K562 (cell line): Measurements from ENCODE around the gene SFXN3. TPM values are rescaled to one million over a fixed set of nuclear protein-coding genes. Genes with fewer than 3 reads are reported as not detected.

Source experiments
- ATAC-seq: fragments of 200-7000 bp; cut with Tn5 transposase; 3 replicates; pipeline ENCODE4 v1.9.1; 2020; ENCODE audit warnings: moderate library complexity
- BruUV-seq: library from RNA; stranded (reverse); fragments of 400-500 nt; replicated peaks from 2 replicates; lab custom pipeline; 2021; lab: Mats Ljungman, UMichigan
- CTCF ChIA-PET: fragments of 300-600 bp; formaldehyde crosslinking; extraction: SDS; loops from one replicate; lab custom pipeline; 2021; ENCODE audit warnings: low intra/inter-chr PET ratio; lab: Yijun Ruan, JAX
- POLR2A ChIA-PET: fragments of 300-600, 350-650 bp; sonication (Branson Sonifier 250); formaldehyde crosslinking; extraction: SDS; loops from one replicate; lab custom pipeline; 2021; ENCODE audit warnings: antibody characterized with exemption, inconsistent platforms; lab: Yijun Ruan, JAX
- DNase-seq, 4 experiments: peaks; one replicate each; pipeline versions ENCODE4 v3.0.0 to v3.0.0-alpha.2; 2011 to 2018; ENCODE audit warnings: low spot score in 3 of 4, mixed read lengths in 3 of 4; ENCODE audit errors: extremely low read depth in 1 of 4
- FAIRE-seq: peaks from 2 replicates; lab custom pipeline; 2011; peaks lifted over from hg19 to GRCh38; lab: Jason Lieb, UNC
- H2AFZ ChIP-seq: 2 replicates; pipeline ENCODE4 v1.6.0; 2011; ENCODE audit warnings: low read depth, low read length, control low read depth, inconsistent platforms
- H3K27ac ChIP-seq: fragments of 200-600 bp; 3 replicates; pipeline ENCODE4 v1.8.0; 2011; ENCODE audit warnings: low read depth, mild to moderate bottlenecking, control low read depth, inconsistent platforms, low read length, moderate library complexity, mixed read lengths; ENCODE audit errors: extremely low read depth
- H3K27me3 ChIP-seq, 2 experiments: fragments of 300-600 bp in 1 of 2; 2 replicates in 1 of 2; 3 replicates in 1 of 2; pipeline versions ENCODE4 v1.6.0 to v1.8.0; 2011; ENCODE audit warnings: inconsistent platforms in 2 of 2, low read length in 2 of 2, mild to moderate bottlenecking in 1 of 2, mixed read lengths in 1 of 2, moderate library complexity in 1 of 2; ENCODE audit not compliant: control insufficient read depth in 2 of 2, insufficient read depth in 2 of 2
- H3K36me3 ChIP-seq: fragments of 300-600 bp; 3 replicates; pipeline ENCODE4 v1.8.0; 2011; ENCODE audit warnings: mild to moderate bottlenecking, low read length, inconsistent platforms; ENCODE audit not compliant: control insufficient read depth, insufficient read depth
- H3K4me1 ChIP-seq, 2 experiments: fragments of 200-600 bp in 1 of 2; replicated peaks in 1 of 2; 2 replicates in 1 of 2; 3 replicates in 1 of 2; pipeline versions ENCODE4 v1.5.1 to v1.8.0; 2011; ENCODE audit warnings: inconsistent platforms in 2 of 2, low read length in 2 of 2, mild to moderate bottlenecking in 1 of 2, mixed read lengths in 1 of 2, moderate library complexity in 1 of 2; ENCODE audit not compliant: control insufficient read depth in 2 of 2, insufficient read depth in 2 of 2
- H3K4me2 ChIP-seq: 2 replicates; pipeline ENCODE4 v1.6.1; 2011; ENCODE audit warnings: low read length, control low read depth, inconsistent platforms, mixed read lengths; ENCODE audit not compliant: insufficient read depth
- H3K4me3 ChIP-seq: fragments of 200-600 bp; sonication (generic), shearing (Covaris generic); 2 replicates; pipeline ENCODE4 v1.5.1; 2016; ENCODE audit warnings: control low read depth, inconsistent platforms
- H3K79me2 ChIP-seq: fragments of 200-600 bp; 3 replicates; pipeline ENCODE4 v1.8.0; 2011; ENCODE audit warnings: low read length, inconsistent platforms; ENCODE audit not compliant: control insufficient read depth, insufficient read depth
- H3K9ac ChIP-seq, 2 experiments: 2 replicates each; pipeline versions ENCODE4 v1.6.0 to v1.6.1; 2011; ENCODE audit warnings: low read depth in 2 of 2, low read length in 2 of 2, control low read depth in 1 of 2, inconsistent platforms in 1 of 2, mild to moderate bottlenecking in 1 of 2, mixed read lengths in 1 of 2; ENCODE audit not compliant: insufficient read depth in 1 of 2
- H3K9me1 ChIP-seq: one replicate; pipeline ENCODE4 v1.6.0; 2011; ENCODE audit warnings: inconsistent platforms, mild to moderate bottlenecking, low read length, moderate library complexity; ENCODE audit not compliant: control insufficient read depth, insufficient read depth
- H3K9me3 ChIP-seq: replicated peaks from 2 replicates; pipeline ENCODE4 v1.5.1; 2011; ENCODE audit warnings: low read depth, low read length, inconsistent platforms; ENCODE audit not compliant: control insufficient read depth, insufficient read depth
- H4K20me1 ChIP-seq: replicated peaks from 2 replicates; pipeline ENCODE4 v1.6.1; 2011; ENCODE audit warnings: low read length, inconsistent platforms, mixed read lengths; ENCODE audit not compliant: control insufficient read depth, insufficient read depth
- ASH1L ChIP-seq: fragments of 450-650 bp; IDR thresholded peaks from 2 replicates; pipeline ENCODE4 v1.6.1; 2018; ENCODE audit warnings: borderline replicate concordance, mild to moderate bottlenecking, low read depth; ENCODE audit not compliant: partially characterized antibody
- CUX1 ChIP-seq: fragments of 200-800 bp; sonication (Bioruptor generic); IDR thresholded peaks from 2 replicates; pipeline ENCODE4 v1.6.1; 2016; ENCODE audit warnings: missing genetic modification characterization, missing compliant biosample characterization
- RBM14 ChIP-seq: fragments of 200-400 bp; formaldehyde crosslinking; IDR thresholded peaks from 2 replicates; pipeline ENCODE4 v1.6.1; 2018; ENCODE audit warnings: low read depth, mild to moderate bottlenecking, low read length, moderate library complexity, borderline replicate concordance; ENCODE audit not compliant: insufficient read depth
- RERE ChIP-seq: sonication (generic); formaldehyde crosslinking; IDR thresholded peaks from 2 replicates; pipeline ENCODE4 v1.8.0; 2023; ENCODE audit warnings: missing genetic modification reagents, mild to moderate bottlenecking, borderline replicate concordance
- ZNF274 ChIP-seq: IDR thresholded peaks from 2 replicates; pipeline ENCODE4 v1.6.1; 2011; ENCODE audit warnings: low read depth, mild to moderate bottlenecking, low read length, moderate library complexity, borderline replicate concordance
- ZNF764 ChIP-seq: fragments of 250-450 bp; sonication (Bioruptor Pico); IDR thresholded peaks from 2 replicates; pipeline ENCODE4 v1.4.0; 2020; ENCODE audit warnings: low read depth, mild to moderate bottlenecking, moderate library complexity
- WGBS: fragments of 100-300 bp; shearing (Covaris generic); methylation state at CpG from one replicate; pipeline ENCODE4 v1.1.6; 2016; ENCODE audit warnings: low coverage, mixed read lengths; ENCODE audit not compliant: insufficient coverage; ENCODE audit errors: missing lambda C conversion rate; 5-methylcytosine and 5-hydroxymethylcytosine counted together
- in situ Hi-C: fragments of 300-500 bp; cut with MboI; formaldehyde crosslinking; loops from 4 replicates; pipeline ENCODE4 v1.15.0; 2018; ENCODE audit warnings: inconsistent platforms, mixed read lengths
- intact Hi-C: fragments of 100-400 bp; cut with micrococcal nuclease; formaldehyde crosslinking; loops from 2 replicates; pipeline ENCODE4 v1.14.2; 2022
- polyA plus RNA-seq, 8 experiments: library from polyadenylated mRNA; depleted of rRNA in 4 of 8; stranded (reverse) in 5 of 8; unstranded in 3 of 8; fragments of >200 nt; fragmentation: Nextera tagmentation in 2 of 8; fragmentation: Illumina TruSeq in 1 of 8; extraction: Ambion mirVana in 2 of 8; extraction: Trizol in 1 of 8; gene quantifications; 2 replicates each; pipeline versions ENCODE4 v1.2.1 to v1.2.3, GENCODE V29; 2011 to 2014; ENCODE audit warnings: inconsistent platforms in 1 of 8, missing spikeins in 1 of 8
- total RNA-seq, 7 experiments: library from RNA; depleted of rRNA in 6 of 7; stranded (reverse); fragments of >200 nt in 6 of 7; fragmentation: Illumina TruSeq in 2 of 7; extraction: Trizol in 2 of 7; gene quantifications; 2 replicates each; pipeline versions ENCODE4 v1.2.1 to v1.2.3, GENCODE V29; 2011 to 2021; ENCODE audit warnings: low replicate concordance in 1 of 7

SFXN3 gene
- total and polyA plus RNA-seq, 9 of the 15 experiments (the other 6 are each of a cell fraction or from before 2014, with no cell fraction given), result 0.24 to 4.6 (median 0.86) TPM

- H3K4me1 ChIP-seq, result peaks cover 14 to 47% of the 10 kb centered on the region in 2 experiments; a peak in 4 of 5 replicates
- no TSS peak for BruUV-seq
- ChIA-PET POLR2A (interaction anchor here (0.6 kb wide), 1 partner anchor 33 kb away, joined by 3 read pairs; no protein-coding TSS in a partner anchor), CTCF (interaction anchor here (5.8 kb wide), 1 partner anchor 14 kb away, joined by 150 read pairs; the partner anchor contains the start of gene LZTS2)
- 82% methylated on average over 5 of the region's 22 CpGs for WGBS
- no peaks in the 10 kb centered on the region for H3K9me3 ChIP-seq
- no peak overlapping the region for H3K4me3 ChIP-seq
- no peak for DNase-seq
- H3K9ac ChIP-seq, result no peak overlapping the region
- no peaks in the 10 kb centered on the region for H3K79me2 ChIP-seq
- in situ Hi-C loops, result loop anchor here (10.0 kb wide), 1 partner anchor 456 kb away; no protein-coding TSS in a partner anchor
- no peak for FAIRE-seq
- no peak overlapping the region for H3K27ac ChIP-seq
- intact Hi-C loops, result loop anchor here (10.0 kb wide), 1 partner anchor 54 kb away; the partner anchor contains the start of gene KAZALD1
- no peak for TF ChIP-seq CUX1
- TF ChIP-seq RERE (CRISPR knock-in tag), result no peak
- no peak for TF ChIP-seq ZNF274
- no peak for TF ChIP-seq ASH1L
- TF ChIP-seq RBM14, result no peak
- no peak for TF ChIP-seq ZNF764 (CRISPR knock-in tag)
- H3K4me2 ChIP-seq, result no peak overlapping the region
- no peaks in the 10 kb centered on the region for H4K20me1 ChIP-seq
- H3K9me1 ChIP-seq, result no peaks in the 10 kb centered on the region
- no peaks in the 10 kb centered on the region for H3K27me3 ChIP-seq
- H3K36me3 ChIP-seq, result peaks cover 18% of the 10 kb centered on the region; the same call in 2 of the 3 replicates
- no peak overlapping the region for H2AFZ ChIP-seq
- no peak for ATAC-seq
Observed at GRCh38 chr10:101010329-101010728, 20.7 kb upstream of the SFXN3 start.
